ENCODE data around the gene PLEKHA8. TPM values are rescaled to one million over a fixed set of nuclear protein-coding genes. Genes with fewer than 3 reads are reported as not detected.

PLEKHA8 gene
- total RNA-seq, 1 experiment from 2014 or later: 38.1 TPM

DNA sequence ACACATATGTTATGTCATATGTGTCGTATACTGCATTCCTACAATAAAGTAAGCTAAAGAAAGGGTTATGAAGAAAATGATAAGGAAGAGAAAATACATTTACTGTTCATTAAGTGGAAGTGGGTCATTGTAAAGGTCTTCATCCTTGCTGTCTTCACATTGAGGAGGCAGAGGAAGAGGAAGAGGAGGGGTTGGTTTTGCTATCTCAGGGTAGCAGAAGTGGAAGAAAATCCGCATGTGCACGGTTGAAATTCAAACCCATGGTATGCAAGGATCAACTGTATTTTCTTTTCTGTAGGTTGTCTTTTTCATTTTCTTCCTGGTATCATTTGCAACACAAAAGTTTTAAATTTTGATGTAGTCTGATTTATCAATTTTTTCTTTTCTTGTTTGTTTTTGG lies 6.3 kb downstream of the PLEKHA8 start (continued):
- no peak for TF ChIP-seq ZBTB21 (CRISPR knock-in tag; IDR thresholded peaks at IDR 0.05; ENCODE audit: borderline replicate concordance)
- TF ChIP-seq GABPB1 (CRISPR knock-in tag; IDR thresholded peaks at IDR 0.05): no peak
- TF ChIP-seq, protein P1, sequence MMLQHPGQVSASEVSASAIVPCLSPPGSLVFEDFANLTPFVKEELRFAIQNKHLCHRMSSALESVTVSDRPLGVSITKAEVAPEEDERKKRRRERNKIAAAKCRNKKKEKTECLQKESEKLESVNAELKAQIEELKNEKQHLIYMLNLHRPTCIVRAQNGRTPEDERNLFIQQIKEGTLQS (CRISPR knock-in tag; conservative IDR thresholded peaks at IDR 0.05): no peak
- TF ChIP-seq CBFB (CRISPR knock-in tag; IDR thresholded peaks at IDR 0.05; ENCODE audit: low read depth): no peak
- TF ChIP-seq ETV6 (CRISPR knock-in tag; IDR thresholded peaks at IDR 0.05): no peak
- TF ChIP-seq, protein P2, sequence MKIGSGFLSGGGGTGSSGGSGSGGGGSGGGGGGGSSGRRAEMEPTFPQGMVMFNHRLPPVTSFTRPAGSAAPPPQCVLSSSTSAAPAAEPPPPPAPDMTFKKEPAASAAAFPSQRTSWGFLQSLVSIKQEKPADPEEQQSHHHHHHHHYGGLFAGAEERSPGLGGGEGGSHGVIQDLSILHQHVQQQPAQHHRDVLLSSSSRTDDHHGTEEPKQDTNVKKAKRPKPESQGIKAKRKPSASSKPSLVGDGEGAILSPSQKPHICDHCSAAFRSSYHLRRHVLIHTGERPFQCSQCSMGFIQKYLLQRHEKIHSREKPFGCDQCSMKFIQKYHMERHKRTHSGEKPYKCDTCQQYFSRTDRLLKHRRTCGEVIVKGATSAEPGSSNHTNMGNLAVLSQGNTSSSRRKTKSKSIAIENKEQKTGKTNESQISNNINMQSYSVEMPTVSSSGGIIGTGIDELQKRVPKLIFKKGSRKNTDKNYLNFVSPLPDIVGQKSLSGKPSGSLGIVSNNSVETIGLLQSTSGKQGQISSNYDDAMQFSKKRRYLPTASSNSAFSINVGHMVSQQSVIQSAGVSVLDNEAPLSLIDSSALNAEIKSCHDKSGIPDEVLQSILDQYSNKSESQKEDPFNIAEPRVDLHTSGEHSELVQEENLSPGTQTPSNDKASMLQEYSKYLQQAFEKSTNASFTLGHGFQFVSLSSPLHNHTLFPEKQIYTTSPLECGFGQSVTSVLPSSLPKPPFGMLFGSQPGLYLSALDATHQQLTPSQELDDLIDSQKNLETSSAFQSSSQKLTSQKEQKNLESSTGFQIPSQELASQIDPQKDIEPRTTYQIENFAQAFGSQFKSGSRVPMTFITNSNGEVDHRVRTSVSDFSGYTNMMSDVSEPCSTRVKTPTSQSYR (CRISPR knock-in tag; IDR thresholded peaks at IDR 0.05): no peak
- no peak for TF ChIP-seq ZNF396 (CRISPR knock-in tag; IDR thresholded peaks at IDR 0.05; ENCODE audit: borderline replicate concordance)

DNA sequence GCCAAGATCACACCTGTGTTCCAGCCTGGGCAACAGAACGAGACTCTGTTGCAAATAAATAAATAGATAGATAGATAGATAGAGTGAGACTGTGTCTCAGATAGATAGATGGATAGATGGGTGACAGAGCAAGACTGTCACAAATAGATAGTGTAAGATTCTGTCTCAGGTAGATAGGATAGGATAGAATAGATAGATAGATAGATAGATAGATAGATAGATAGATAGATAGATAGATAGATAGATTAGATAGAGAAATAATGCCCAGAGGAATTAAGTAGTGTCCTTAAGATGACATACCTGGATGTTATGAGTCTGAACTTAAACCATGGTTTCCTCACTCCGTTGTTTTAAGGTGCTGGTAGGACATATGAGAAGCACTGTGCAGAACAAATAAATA lies 8.0 kb downstream of the PLEKHA8 start:
- Mint-ChIP-seq H3K27ac (no peak overlapping the region), H3K36me3 (no peaks in the 10 kb centered on the region), H3K4me3 (no peak overlapping the region), H3K9me3 (no peaks in the 10 kb centered on the region), H3K27me3 (ENCODE audit: low read depth) (no peaks in the 10 kb centered on the region), H3K4me1 (peaks cover 27% of the 10 kb centered on the region)
- no peak for DNase-seq (ENCODE audit: low spot score)
- ChIA-PET POLR2A (interaction anchor here (1.4 kb wide), 1 partner anchor 13 kb away, joined by 4 read pairs; no protein-coding TSS in a partner anchor), CTCF (interaction anchor here (1.0 kb wide), 1 partner anchor 10 kb away, joined by 3 read pairs; the partner anchor contains the start of gene FKBP14)
- no peak for ATAC-seq
- TF ChIP-seq, protein P3, sequence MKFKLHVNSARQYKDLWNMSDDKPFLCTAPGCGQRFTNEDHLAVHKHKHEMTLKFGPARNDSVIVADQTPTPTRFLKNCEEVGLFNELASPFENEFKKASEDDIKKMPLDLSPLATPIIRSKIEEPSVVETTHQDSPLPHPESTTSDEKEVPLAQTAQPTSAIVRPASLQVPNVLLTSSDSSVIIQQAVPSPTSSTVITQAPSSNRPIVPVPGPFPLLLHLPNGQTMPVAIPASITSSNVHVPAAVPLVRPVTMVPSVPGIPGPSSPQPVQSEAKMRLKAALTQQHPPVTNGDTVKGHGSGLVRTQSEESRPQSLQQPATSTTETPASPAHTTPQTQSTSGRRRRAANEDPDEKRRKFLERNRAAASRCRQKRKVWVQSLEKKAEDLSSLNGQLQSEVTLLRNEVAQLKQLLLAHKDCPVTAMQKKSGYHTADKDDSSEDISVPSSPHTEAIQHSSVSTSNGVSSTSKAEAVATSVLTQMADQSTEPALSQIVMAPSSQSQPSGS (CRISPR knock-in tag; IDR thresholded peaks at IDR 0.05; ENCODE audit: borderline replicate concordance, low read depth): no peak
- TF ChIP-seq ZNF416 (CRISPR knock-in tag; IDR thresholded peaks at IDR 0.05) (no peak), ETV6 (CRISPR knock-in tag; IDR thresholded peaks at IDR 0.05) (no peak), MYBL2 (CRISPR knock-in tag; IDR thresholded peaks at IDR 0.05) (no peak), CBFB (CRISPR knock-in tag; IDR thresholded peaks at IDR 0.05; ENCODE audit: low read depth) (no peak), IRF2 (CRISPR knock-in tag; IDR thresholded peaks at IDR 0.05; ENCODE audit: borderline replicate concordance, low read depth) (no peak), SMAD3 (CRISPR knock-in tag; IDR thresholded peaks at IDR 0.05; ENCODE audit: borderline replicate concordance) (no peak), TP53 (CRISPR knock-in tag; IDR thresholded peaks at IDR 0.05) (no peak), PRRX2 (CRISPR knock-in tag; IDR thresholded peaks at IDR 0.05) (no peak), NFATC4 (CRISPR knock-in tag; IDR thresholded peaks at IDR 0.05) (no peak), GTF2I (CRISPR knock-in tag; conservative IDR thresholded peaks at IDR 0.05) (no peak), FOXJ3 (CRISPR knock-in tag; IDR thresholded peaks at IDR 0.05; ENCODE audit: borderline replicate concordance) (no peak)
- TF ChIP-seq, protein P4, sequence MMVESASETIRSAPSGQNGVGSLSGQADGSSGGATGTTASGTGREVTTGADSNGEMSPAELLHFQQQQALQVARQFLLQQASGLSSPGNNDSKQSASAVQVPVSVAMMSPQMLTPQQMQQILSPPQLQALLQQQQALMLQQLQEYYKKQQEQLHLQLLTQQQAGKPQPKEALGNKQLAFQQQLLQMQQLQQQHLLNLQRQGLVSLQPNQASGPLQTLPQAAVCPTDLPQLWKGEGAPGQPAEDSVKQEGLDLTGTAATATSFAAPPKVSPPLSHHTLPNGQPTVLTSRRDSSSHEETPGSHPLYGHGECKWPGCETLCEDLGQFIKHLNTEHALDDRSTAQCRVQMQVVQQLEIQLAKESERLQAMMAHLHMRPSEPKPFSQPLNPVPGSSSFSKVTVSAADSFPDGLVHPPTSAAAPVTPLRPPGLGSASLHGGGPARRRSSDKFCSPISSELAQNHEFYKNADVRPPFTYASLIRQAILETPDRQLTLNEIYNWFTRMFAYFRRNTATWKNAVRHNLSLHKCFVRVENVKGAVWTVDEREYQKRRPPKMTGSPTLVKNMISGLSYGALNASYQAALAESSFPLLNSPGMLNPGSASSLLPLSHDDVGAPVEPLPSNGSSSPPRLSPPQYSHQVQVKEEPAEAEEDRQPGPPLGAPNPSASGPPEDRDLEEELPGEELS (CRISPR knock-in tag; IDR thresholded peaks at IDR 0.05): no peak
- TF ChIP-seq, protein P5, sequence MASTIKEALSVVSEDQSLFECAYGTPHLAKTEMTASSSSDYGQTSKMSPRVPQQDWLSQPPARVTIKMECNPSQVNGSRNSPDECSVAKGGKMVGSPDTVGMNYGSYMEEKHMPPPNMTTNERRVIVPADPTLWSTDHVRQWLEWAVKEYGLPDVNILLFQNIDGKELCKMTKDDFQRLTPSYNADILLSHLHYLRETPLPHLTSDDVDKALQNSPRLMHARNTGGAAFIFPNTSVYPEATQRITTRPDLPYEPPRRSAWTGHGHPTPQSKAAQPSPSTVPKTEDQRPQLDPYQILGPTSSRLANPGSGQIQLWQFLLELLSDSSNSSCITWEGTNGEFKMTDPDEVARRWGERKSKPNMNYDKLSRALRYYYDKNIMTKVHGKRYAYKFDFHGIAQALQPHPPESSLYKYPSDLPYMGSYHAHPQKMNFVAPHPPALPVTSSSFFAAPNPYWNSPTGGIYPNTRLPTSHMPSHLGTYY (CRISPR knock-in tag; IDR thresholded peaks at IDR 0.05): no peak
- TF ChIP-seq, protein P6, sequence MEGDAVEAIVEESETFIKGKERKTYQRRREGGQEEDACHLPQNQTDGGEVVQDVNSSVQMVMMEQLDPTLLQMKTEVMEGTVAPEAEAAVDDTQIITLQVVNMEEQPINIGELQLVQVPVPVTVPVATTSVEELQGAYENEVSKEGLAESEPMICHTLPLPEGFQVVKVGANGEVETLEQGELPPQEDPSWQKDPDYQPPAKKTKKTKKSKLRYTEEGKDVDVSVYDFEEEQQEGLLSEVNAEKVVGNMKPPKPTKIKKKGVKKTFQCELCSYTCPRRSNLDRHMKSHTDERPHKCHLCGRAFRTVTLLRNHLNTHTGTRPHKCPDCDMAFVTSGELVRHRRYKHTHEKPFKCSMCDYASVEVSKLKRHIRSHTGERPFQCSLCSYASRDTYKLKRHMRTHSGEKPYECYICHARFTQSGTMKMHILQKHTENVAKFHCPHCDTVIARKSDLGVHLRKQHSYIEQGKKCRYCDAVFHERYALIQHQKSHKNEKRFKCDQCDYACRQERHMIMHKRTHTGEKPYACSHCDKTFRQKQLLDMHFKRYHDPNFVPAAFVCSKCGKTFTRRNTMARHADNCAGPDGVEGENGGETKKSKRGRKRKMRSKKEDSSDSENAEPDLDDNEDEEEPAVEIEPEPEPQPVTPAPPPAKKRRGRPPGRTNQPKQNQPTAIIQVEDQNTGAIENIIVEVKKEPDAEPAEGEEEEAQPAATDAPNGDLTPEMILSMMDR (IDR thresholded peaks at IDR 0.05): no peak
- TF ChIP-seq, protein P7, sequence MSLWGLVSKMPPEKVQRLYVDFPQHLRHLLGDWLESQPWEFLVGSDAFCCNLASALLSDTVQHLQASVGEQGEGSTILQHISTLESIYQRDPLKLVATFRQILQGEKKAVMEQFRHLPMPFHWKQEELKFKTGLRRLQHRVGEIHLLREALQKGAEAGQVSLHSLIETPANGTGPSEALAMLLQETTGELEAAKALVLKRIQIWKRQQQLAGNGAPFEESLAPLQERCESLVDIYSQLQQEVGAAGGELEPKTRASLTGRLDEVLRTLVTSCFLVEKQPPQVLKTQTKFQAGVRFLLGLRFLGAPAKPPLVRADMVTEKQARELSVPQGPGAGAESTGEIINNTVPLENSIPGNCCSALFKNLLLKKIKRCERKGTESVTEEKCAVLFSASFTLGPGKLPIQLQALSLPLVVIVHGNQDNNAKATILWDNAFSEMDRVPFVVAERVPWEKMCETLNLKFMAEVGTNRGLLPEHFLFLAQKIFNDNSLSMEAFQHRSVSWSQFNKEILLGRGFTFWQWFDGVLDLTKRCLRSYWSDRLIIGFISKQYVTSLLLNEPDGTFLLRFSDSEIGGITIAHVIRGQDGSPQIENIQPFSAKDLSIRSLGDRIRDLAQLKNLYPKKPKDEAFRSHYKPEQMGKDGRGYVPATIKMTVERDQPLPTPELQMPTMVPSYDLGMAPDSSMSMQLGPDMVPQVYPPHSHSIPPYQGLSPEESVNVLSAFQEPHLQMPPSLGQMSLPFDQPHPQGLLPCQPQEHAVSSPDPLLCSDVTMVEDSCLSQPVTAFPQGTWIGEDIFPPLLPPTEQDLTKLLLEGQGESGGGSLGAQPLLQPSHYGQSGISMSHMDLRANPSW (CRISPR knock-in tag; conservative IDR thresholded peaks at IDR 0.05; ENCODE audit: low read depth): no peak
- TF ChIP-seq, protein P8, sequence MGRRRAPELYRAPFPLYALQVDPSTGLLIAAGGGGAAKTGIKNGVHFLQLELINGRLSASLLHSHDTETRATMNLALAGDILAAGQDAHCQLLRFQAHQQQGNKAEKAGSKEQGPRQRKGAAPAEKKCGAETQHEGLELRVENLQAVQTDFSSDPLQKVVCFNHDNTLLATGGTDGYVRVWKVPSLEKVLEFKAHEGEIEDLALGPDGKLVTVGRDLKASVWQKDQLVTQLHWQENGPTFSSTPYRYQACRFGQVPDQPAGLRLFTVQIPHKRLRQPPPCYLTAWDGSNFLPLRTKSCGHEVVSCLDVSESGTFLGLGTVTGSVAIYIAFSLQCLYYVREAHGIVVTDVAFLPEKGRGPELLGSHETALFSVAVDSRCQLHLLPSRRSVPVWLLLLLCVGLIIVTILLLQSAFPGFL (CRISPR knock-in tag; IDR thresholded peaks at IDR 0.05; ENCODE audit: borderline replicate concordance): no peak
